ENCODE measurements around the gene GOSR1. TPM values are rescaled to one million over a fixed set of nuclear protein-coding genes. Genes with fewer than 3 reads are reported as not detected.
"Not testable (repeated sequence)": the region's sequence is repeated elsewhere in the genome, so short reads cannot be mapped to it uniquely, and the experiment has no call there.

Gene GOSR1
- total RNA-seq, 6 experiments from 2014 or later = 20.0 to 33.7 (median 27.1) TPM

- peaks cover 0 to 18% (median 8%) of the 10 kb centered on the region in 4 donors for H3K4me1 ChIP-seq
- no peaks in the 10 kb centered on the region for H3K27me3 ChIP-seq
- no peak for ATAC-seq
- intact Hi-C loops (cut with DNase I) = loop anchor here in 1 of 2 donors (10.0 kb wide), 1 partner anchor 110 kb away; no protein-coding TSS in a partner anchor
- no peaks in the 10 kb centered on the region for H3K9me3 ChIP-seq
- DNase-seq = no peak
- no peak overlapping the region for H3K4me3 ChIP-seq
- peaks cover 0 to 12% (median 5%) of the 10 kb centered on the region in 4 donors for H3K36me3 ChIP-seq
- WGBS (ENCODE audit: insufficient coverage, low coverage, low lambda C conversion rate, missing lambda C conversion rate) = 95% methylated on average over 4 of the region's 4 CpGs
- H3K27ac ChIP-seq = no peak overlapping the region
- no peak for TF ChIP-seq POLR2A (IDR thresholded peaks at IDR 0.05)
- TF ChIP-seq, protein P1, sequence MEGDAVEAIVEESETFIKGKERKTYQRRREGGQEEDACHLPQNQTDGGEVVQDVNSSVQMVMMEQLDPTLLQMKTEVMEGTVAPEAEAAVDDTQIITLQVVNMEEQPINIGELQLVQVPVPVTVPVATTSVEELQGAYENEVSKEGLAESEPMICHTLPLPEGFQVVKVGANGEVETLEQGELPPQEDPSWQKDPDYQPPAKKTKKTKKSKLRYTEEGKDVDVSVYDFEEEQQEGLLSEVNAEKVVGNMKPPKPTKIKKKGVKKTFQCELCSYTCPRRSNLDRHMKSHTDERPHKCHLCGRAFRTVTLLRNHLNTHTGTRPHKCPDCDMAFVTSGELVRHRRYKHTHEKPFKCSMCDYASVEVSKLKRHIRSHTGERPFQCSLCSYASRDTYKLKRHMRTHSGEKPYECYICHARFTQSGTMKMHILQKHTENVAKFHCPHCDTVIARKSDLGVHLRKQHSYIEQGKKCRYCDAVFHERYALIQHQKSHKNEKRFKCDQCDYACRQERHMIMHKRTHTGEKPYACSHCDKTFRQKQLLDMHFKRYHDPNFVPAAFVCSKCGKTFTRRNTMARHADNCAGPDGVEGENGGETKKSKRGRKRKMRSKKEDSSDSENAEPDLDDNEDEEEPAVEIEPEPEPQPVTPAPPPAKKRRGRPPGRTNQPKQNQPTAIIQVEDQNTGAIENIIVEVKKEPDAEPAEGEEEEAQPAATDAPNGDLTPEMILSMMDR (IDR thresholded peaks at IDR 0.05) = no peak
Measured at GRCh38 chr17:30454635-30455034, 22.6 kb upstream of the GOSR1 start.

DNA sequence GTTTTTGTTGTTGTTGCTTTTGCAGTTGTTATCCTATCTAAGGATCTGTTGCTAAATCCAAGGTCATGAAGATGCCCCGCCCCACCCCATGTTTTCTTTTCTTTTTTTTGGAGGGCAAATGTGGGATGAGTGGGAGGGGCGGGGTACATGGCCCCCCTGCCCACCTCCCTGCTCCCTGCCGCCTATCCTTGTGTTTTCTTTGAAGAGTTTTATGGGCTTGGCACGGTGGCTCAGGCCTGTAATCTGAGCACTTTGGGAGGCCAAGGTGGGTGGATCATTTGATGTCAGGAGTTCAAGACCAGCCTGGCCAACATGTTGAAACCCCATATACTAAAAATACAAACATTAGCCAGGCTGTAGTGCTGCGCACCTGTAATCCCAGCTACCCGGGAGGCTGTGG is 18.8 kb upstream of the GOSR1 start:
- Histone ChIP-seq H3K27me3 (no peaks in the 10 kb centered on the region), H3K27ac (no peak overlapping the region), H3K36me3 (peaks cover 0 to 35% (median 9%) of the 10 kb centered on the region in 4 donors), H3K9me3 (no peaks in the 10 kb centered on the region), H3K4me3 (no peak overlapping the region), H3K4me1 (no peaks in the 10 kb centered on the region)
- intact Hi-C loops (cut with DNase I) = loop anchor here in 1 of 2 donors (10.0 kb wide), 1 partner anchor 114 kb away; no protein-coding TSS in a partner anchor
- no peak for TF ChIP-seq POLR2A (IDR thresholded peaks at IDR 0.05)
- TF ChIP-seq, protein P1 (IDR thresholded peaks at IDR 0.05) = no peak
- no peak for DNase-seq
- no peak for ATAC-seq
- WGBS (ENCODE audit: insufficient coverage, low coverage, low lambda C conversion rate, missing lambda C conversion rate) = 95% methylated on average over 6 of the region's 6 CpGs

DNA sequence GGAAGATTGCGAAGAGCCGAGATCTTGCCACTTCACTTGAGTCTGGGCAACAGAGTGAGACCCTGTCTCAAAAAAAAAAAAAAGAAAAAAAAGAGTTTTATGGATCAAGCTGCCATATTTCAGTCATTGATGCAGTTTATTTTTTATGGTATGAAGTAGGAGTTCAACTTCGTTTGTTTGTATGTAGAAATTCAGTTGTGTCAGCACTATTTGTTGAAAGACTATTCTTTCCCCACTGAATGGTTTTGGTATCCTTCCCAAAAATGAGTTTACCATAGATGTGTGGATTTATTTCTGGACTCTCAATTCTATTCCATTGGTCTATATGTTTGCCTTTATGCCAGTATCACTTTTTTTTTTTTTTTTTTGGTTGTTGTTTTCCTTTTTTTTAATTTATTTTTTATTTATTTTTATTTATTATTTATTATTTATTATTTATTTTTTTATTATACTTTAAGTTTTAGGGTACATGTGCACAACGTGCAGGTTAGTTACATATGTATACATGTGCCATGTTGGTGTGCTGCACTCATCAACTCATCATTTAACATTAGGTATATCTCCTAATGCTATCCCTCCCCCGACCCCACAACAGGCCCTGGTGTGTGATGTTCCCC is 18.3 kb upstream of the GOSR1 start:
- not testable (repeated sequence) for H3K27me3 ChIP-seq, H3K4me3 ChIP-seq, H3K27ac ChIP-seq, ATAC-seq, H3K4me1 ChIP-seq, DNase-seq, H3K9me3 ChIP-seq
- intact Hi-C loops (cut with DNase I) = loop anchor here in 1 of 2 donors (10.0 kb wide), 1 partner anchor 114 kb away; no protein-coding TSS in a partner anchor
- H3K36me3 ChIP-seq = peaks cover 0 to 36% (median 9%) of the 10 kb centered on the region in 4 donors
- 85% methylated on average over 4 of the region's 5 CpGs for WGBS (ENCODE audit: insufficient coverage, low coverage, low lambda C conversion rate, missing lambda C conversion rate)

GRCh38 chr17:30468465-30468864 is 8.7 kb upstream of the GOSR1 start:
- ATAC-seq (no peak), DNase-seq (no peak)
- WGBS (ENCODE audit: insufficient coverage, low coverage, low lambda C conversion rate, missing lambda C conversion rate) = 100% methylated on average over 2 of the region's 2 CpGs
- no peak for TF ChIP-seq POLR2A (IDR thresholded peaks at IDR 0.05)
- TF ChIP-seq, protein P1 (IDR thresholded peaks at IDR 0.05) = no peak
- H3K4me1 ChIP-seq = no peaks in the 10 kb centered on the region
- no peaks in the 10 kb centered on the region for H3K9me3 ChIP-seq
- peaks cover 0 to 7% (median 2%) of the 10 kb centered on the region in 4 donors for H3K36me3 ChIP-seq
- no peaks in the 10 kb centered on the region for H3K27me3 ChIP-seq
- no peak overlapping the region for H3K4me3 ChIP-seq
- intact Hi-C loops (cut with DNase I) = no loop called here
- H3K27ac ChIP-seq = no peak overlapping the region

DNA sequence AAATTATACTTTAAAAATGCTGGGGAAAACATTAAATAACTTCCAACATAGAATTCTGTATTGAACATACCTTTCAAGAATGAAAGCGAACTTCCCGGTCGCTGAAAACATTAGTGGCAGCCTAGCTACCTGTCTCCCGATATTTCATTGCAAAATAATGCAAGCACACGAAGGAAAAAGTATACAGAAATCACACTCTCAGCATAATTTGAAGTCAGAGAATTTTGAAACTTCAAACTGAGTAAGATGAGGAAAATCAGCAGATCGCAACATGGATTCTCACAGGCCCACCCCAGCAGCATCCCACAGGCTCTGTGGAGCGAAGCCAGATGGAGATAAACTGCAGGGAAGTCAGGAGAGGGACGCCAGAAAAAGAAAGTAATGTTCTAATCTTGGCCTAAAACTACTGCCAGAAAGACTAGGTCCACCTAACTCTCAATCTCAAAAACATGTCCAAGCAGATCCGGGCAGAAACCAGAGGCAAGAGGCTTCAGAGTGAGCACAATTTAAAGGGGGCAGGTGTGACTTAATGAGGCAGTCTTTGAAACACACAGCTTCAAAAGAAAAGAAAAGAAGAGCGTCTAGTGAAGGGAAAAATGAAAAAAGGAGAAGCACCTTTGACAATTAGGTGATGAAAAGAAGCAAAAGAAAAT is 4.8 kb upstream of the GOSR1 start:
- Histone ChIP-seq H3K4me3 (no peak overlapping the region), H3K27ac (no peak overlapping the region), H3K4me1 (no peaks in the 10 kb centered on the region), H3K27me3 (no peaks in the 10 kb centered on the region), H3K9me3 (no peaks in the 10 kb centered on the region), H3K36me3 (no peaks in the 10 kb centered on the region)
- intact Hi-C loops (cut with DNase I) = no loop called here
- 72% methylated on average over 10 of the region's 10 CpGs for WGBS (ENCODE audit: insufficient coverage, low coverage, low lambda C conversion rate, missing lambda C conversion rate)
- TF ChIP-seq, protein P1 (IDR thresholded peaks at IDR 0.05) = no peak
- no peak for TF ChIP-seq POLR2A (IDR thresholded peaks at IDR 0.05)
- ATAC-seq = no peak
- no peak for DNase-seq

Data from right lobe of liver (tissue), 6 donors.